Keratinocyte (primary cell): Measurements from ENCODE around the gene CIB4. TPM values are rescaled to one million over a fixed set of nuclear protein-coding genes. Genes with fewer than 3 reads are reported as not detected.

Source experiments
- DNase-seq: peaks from one replicate; pipeline ENCODE4 v3.0.0-alpha.2; 2011; ENCODE audit warnings: low read depth, missing footprints, low spot score
- FAIRE-seq: peaks from 2 replicates; lab custom pipeline; 2011; peaks lifted over from hg19 to GRCh38; lab: Jason Lieb, UNC
- H2AFZ ChIP-seq: 2 replicates; pipeline ENCODE4 v1.6.0; 2012; ENCODE audit warnings: low read length, control low read depth, inconsistent platforms; ENCODE audit not compliant: control insufficient read depth
- H3K27ac ChIP-seq: 2 replicates; pipeline ENCODE4 v1.5.1; 2011; ENCODE audit warnings: low read length; ENCODE audit not compliant: control insufficient read depth, insufficient read depth
- H3K27me3 ChIP-seq: 3 replicates; pipeline ENCODE4 v1.6.0; 2011; ENCODE audit warnings: low read length; ENCODE audit not compliant: control insufficient read depth, insufficient read depth; ENCODE audit errors: extremely low read depth
- H3K36me3 ChIP-seq, 2 experiments: 2 replicates in 1 of 2; 3 replicates in 1 of 2; pipeline ENCODE4 v1.5.1; 2011; ENCODE audit warnings: low read length in 2 of 2, mild to moderate bottlenecking in 1 of 2; ENCODE audit not compliant: control insufficient read depth in 2 of 2, insufficient read depth in 2 of 2; ENCODE audit errors: extremely low read depth in 1 of 2
- H3K4me1 ChIP-seq: 3 replicates; pipeline ENCODE4 v1.5.1; 2011; ENCODE audit warnings: low read length; ENCODE audit not compliant: control insufficient read depth, insufficient read depth; ENCODE audit errors: extremely low read depth
- H3K4me2 ChIP-seq: 3 replicates; pipeline ENCODE4 v1.6.0; 2011; ENCODE audit warnings: low read depth, low read length; ENCODE audit not compliant: control insufficient read depth, insufficient read depth; ENCODE audit errors: extremely low read depth
- H3K4me3 ChIP-seq, 3 experiments: fragments of 200-600 bp in 1 of 3; sonication (generic) in 1 of 3; 2 replicates in 2 of 3; 3 replicates in 1 of 3; pipeline ENCODE4 v1.5.1; 2011 to 2016; ENCODE audit warnings: low read length in 3 of 3, mild to moderate bottlenecking in 3 of 3, control low read depth in 2 of 3, inconsistent platforms in 1 of 3, low read depth in 1 of 3, mixed read lengths in 1 of 3, mixed run types in 1 of 3, moderate library complexity in 1 of 3; ENCODE audit not compliant: control insufficient read depth in 2 of 3, insufficient read depth in 2 of 3; ENCODE audit errors: extremely low read depth in 1 of 3
- H3K79me2 ChIP-seq: 2 replicates; pipeline ENCODE4 v1.6.0; 2012; ENCODE audit warnings: low read length; ENCODE audit not compliant: control insufficient read depth, insufficient read depth
- H3K9ac ChIP-seq: 3 replicates; pipeline ENCODE4 v1.6.0; 2011; ENCODE audit warnings: low read length; ENCODE audit not compliant: control insufficient read depth, insufficient read depth; ENCODE audit errors: extremely low read depth
- H3K9me1 ChIP-seq: 3 replicates; pipeline ENCODE4 v1.6.0; 2011; ENCODE audit warnings: low read length; ENCODE audit not compliant: control insufficient read depth, insufficient read depth; ENCODE audit errors: extremely low read depth
- H3K9me3 ChIP-seq: 2 replicates; pipeline ENCODE4 v1.5.1; 2012; ENCODE audit warnings: low read depth, low read length; ENCODE audit not compliant: control insufficient read depth
- H4K20me1 ChIP-seq: 3 replicates; pipeline ENCODE4 v1.6.0; 2011; ENCODE audit warnings: low read length; ENCODE audit not compliant: control insufficient read depth, insufficient read depth; ENCODE audit errors: extremely low read depth
- CTCF ChIP-seq, 3 experiments: IDR thresholded peaks in 1 of 3; conservative IDR thresholded peaks in 1 of 3; optimal IDR thresholded peaks in 1 of 3; 2 replicates in 2 of 3; 3 replicates in 1 of 3; pipeline versions ENCODE3 to v1.5.1; 2011; ENCODE audit warnings: low read length in 3 of 3, mild to moderate bottlenecking in 3 of 3, moderate library complexity in 2 of 3, control low read depth in 1 of 3, inconsistent platforms in 1 of 3; ENCODE audit not compliant: insufficient read depth in 2 of 3; ENCODE audit errors: extremely low read depth in 1 of 3
- EZH2 ChIP-seq: IDR thresholded peaks from one replicate; pipeline ENCODE4 v1.6.1; 2012; ENCODE audit warnings: inconsistent platforms, mild to moderate bottlenecking, low read length, moderate library complexity
- dilution Hi-C: fragments of 300-500 bp; cut with MboI; formaldehyde crosslinking; loops from one replicate; pipeline ENCODE4 v1.7.0; 2020; ENCODE audit warnings: low sequenced_read_pairs; ENCODE audit not compliant: extremely low pct_ligation_motif_present
- polyA plus RNA-seq, 5 experiments: library from polyadenylated mRNA; depleted of rRNA in 3 of 5; stranded (reverse) in 3 of 5; stranded (forward) in 1 of 5; unstranded in 1 of 5; fragments of >200 nt; gene quantifications; 1 replicate in 1 of 5; 2 replicates in 3 of 5; 3 replicates in 1 of 5; pipeline versions ENCODE4 v1.2.1 to v1.2.3, GENCODE V29; 2011 to 2012; ENCODE audit warnings: missing spikeins in 2 of 5, low read depth in 1 of 5, low replicate concordance in 1 of 5

CIB4 gene
- polyA plus RNA-seq, 1 donor (not counting 4 experiments of a cell fraction or from before 2014, with no cell fraction given): not detected

GRCh38 chr2:26537826-26538475, 103.2 kb downstream of the CIB4 start:
- FAIRE-seq: no peak
- H3K4me2 ChIP-seq: no peak overlapping the region

DNA sequence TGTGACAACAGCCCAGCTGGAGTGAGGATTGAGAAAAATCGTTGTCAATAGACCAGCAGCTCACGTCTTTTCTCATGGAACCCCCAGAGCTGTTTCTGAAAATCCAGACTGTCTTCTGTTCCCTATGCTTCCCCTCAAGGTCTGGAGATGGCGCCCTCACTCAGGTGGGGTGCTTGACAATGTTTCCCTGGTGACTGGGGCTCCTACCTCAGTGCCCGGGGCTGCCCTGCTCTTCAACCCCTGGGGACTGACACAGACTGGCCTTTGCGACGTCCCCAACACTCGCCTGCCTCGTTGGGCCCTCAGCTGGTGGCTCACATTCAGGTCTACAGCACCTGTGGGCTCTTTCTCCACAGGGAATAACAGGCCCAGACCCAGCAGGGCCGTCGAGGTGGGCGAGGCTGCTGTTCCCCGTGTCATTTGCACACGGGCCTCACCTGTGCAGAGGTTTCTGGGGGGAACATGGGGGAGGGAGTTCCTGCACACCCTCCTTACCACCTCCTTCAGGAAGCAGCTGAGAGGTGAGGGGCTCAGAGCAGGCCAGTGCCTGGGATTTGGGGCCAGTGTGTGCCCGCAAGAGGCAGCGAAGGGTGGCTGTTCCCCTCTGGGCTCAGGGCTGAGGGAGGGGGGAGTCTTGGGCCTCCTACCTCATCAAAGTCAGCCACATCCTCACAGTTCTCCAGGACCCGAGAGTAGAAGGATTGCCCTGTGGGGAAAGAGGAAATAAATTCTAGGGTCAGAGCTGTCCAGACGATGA, 103.9 kb downstream of the CIB4 start:
- H2AFZ ChIP-seq: no peak overlapping the region
- H3K4me1 ChIP-seq: no peaks in the 10 kb centered on the region
- H3K36me3 ChIP-seq: no peaks in the 10 kb centered on the region
- H4K20me1 ChIP-seq: no peaks in the 10 kb centered on the region
- TF ChIP-seq CTCF (optimal IDR thresholded peaks at IDR 0.05 in 1 of 3, IDR thresholded peaks at IDR 0.05 in 1 of 3, conservative IDR thresholded peaks at IDR 0.05 in 1 of 3; ENCODE audit: extremely low read depth in 1 of 3, insufficient read depth in 2 of 3, low read length in 3 of 3) (no peak), EZH2 (no peak)
- no peak for DNase-seq
- no peak overlapping the region for H3K9ac ChIP-seq
- no peak for FAIRE-seq
- H3K9me1 ChIP-seq: no peaks in the 10 kb centered on the region
- H3K4me3 ChIP-seq: no peak overlapping the region
- no peak overlapping the region for H3K4me2 ChIP-seq
- H3K9me3 ChIP-seq: no peaks in the 10 kb centered on the region
- H3K27me3 ChIP-seq: peaks cover 36% of the 10 kb centered on the region
- no peak overlapping the region for H3K27ac ChIP-seq
- dilution Hi-C loops: no loop called here
- no peaks in the 10 kb centered on the region for H3K79me2 ChIP-seq

More at GRCh38 chr2:26537826-26538475, 103.2 kb downstream of the CIB4 start:
- Histone ChIP-seq H3K36me3 (no peaks in the 10 kb centered on the region), H3K4me3 (no peak overlapping the region), H2AFZ (no peak overlapping the region), H3K9me1 (no peaks in the 10 kb centered on the region), H3K4me1 (no peaks in the 10 kb centered on the region), H3K27ac (no peak overlapping the region), H4K20me1 (no peaks in the 10 kb centered on the region), H3K79me2 (no peaks in the 10 kb centered on the region), H3K27me3 (peaks cover 34% of the 10 kb centered on the region), H3K9ac (no peak overlapping the region), H3K9me3 (no peaks in the 10 kb centered on the region)
- dilution Hi-C loops: no loop called here
- no peak for DNase-seq
- TF ChIP-seq CTCF (optimal IDR thresholded peaks at IDR 0.05 in 1 of 3, IDR thresholded peaks at IDR 0.05 in 1 of 3, conservative IDR thresholded peaks at IDR 0.05 in 1 of 3; ENCODE audit: extremely low read depth in 1 of 3, insufficient read depth in 2 of 3, low read length in 3 of 3) (no peak), EZH2 (no peak)
